GM19324 (cell line): Measurements from ENCODE around the gene MFSD12.

ENCODE experiments used
- ATAC-seq: cut with Tn5 transposase; IDR thresholded peaks from one replicate; pipeline ENCODE4 v1.9.1; 2021; ENCODE audit warnings: mild to moderate bottlenecking, moderate library complexity; ENCODE audit not compliant: unreplicated experiment, low FRiP score

The MFSD12 gene

GRCh38 chr19:3563709-3564524, 6.5 kb upstream of the MFSD12 start:
- ATAC-seq: no peak

- peak; percentile 5 for ATAC-seq
Measured at GRCh38 chr19:3556978-3557460, 367 bp downstream of the MFSD12 start.

GRCh38 chr19:3556423-3556977, 886 bp downstream of the MFSD12 start:
- no peak for ATAC-seq

GRCh38 chr19:3555653-3556422, 1.5 kb downstream of the MFSD12 start:
- ATAC-seq: no peak

- ATAC-seq: no peak
Measured at GRCh38 chr19:3554254-3555083, 2.9 kb downstream of the MFSD12 start.

GRCh38 chr19:3551792-3552095, 5.6 kb downstream of the MFSD12 start:
- no peak for ATAC-seq

- ATAC-seq: no peak
Measured at GRCh38 chr19:3550947-3551791, 6.2 kb downstream of the MFSD12 start.

- no peak for ATAC-seq
Measured at GRCh38 chr19:3549816-3550215, 7.6 kb downstream of the MFSD12 start.

- no peak for ATAC-seq
Measured at GRCh38 chr19:3548606-3549005, 8.8 kb downstream of the MFSD12 start.

- no peak for ATAC-seq
Measured at GRCh38 chr19:3547767-3548282, 9.6 kb downstream of the MFSD12 start.

GRCh38 chr19:3547301-3547731, 10.1 kb downstream of the MFSD12 start:
- ATAC-seq: no peak

GRCh38 chr19:3546119-3546518, 11.3 kb downstream of the MFSD12 start:
- no peak for ATAC-seq

GRCh38 chr19:3545669-3546034, 11.7 kb downstream of the MFSD12 start:
- no peak for ATAC-seq

- no peak for ATAC-seq
Measured at GRCh38 chr19:3544742-3545668, 12.4 kb downstream of the MFSD12 start.

GRCh38 chr19:3544058-3544376, 13.4 kb downstream of the MFSD12 start:
- ATAC-seq: no peak

GRCh38 chr19:3543150-3544057, 14.0 kb downstream of the MFSD12 start:
- ATAC-seq: no peak

- ATAC-seq: no peak
Measured at GRCh38 chr19:3539756-3540118, 17.6 kb downstream of the MFSD12 start.
